ENCODE data around the gene CALM3.
"Not testable (repeated sequence)": the region's sequence is repeated elsewhere in the genome, so short reads cannot be mapped to it uniquely, and the experiment has no call there.

CALM3 gene

DNA sequence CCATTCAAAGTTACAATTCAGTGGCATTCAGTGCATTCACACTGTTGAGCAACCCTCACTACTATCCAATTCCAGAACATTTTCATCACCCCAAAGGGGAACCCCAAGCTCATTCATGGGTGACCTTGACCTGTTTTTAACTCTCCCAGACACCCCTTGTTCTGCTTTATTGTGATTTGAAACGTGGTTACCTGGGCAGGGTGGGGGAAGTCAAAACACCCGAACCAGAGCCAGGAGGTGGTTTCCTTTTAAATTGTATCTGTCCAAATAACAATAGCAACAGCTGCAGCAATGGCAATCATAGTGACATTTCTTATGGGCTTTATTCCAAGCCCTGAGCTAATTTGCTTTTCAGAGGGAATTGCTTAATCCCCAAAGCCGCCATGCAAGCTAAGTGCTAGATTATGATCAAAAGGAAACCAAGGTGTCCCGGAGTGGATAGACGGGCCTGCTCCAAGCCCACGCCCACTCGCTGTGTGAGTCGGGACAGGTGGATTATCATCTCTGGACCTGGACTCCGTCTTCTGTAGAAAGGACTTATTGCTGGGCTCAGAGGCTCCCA, 17.6 kb downstream of the CALM3 start:
- Histone ChIP-seq H3K4me3 (ENCODE audit: low read length) (no peak overlapping the region), H3K9ac (ENCODE audit: low read length) (no peak overlapping the region), H3K36me3 (ENCODE audit: control insufficient read depth, low read depth, low read length) (no peaks in the 10 kb centered on the region), H3K9me3 (ENCODE audit: control insufficient read depth, low read depth, low read length) (no peaks in the 10 kb centered on the region), H3K27me3 (ENCODE audit: control insufficient read depth, insufficient read depth, low read length) (no peaks in the 10 kb centered on the region), H3K27ac (ENCODE audit: low read length) (no peak overlapping the region), H3K4me1 (ENCODE audit: control insufficient read depth, low read depth, low read length) (no peaks in the 10 kb centered on the region)

DNA sequence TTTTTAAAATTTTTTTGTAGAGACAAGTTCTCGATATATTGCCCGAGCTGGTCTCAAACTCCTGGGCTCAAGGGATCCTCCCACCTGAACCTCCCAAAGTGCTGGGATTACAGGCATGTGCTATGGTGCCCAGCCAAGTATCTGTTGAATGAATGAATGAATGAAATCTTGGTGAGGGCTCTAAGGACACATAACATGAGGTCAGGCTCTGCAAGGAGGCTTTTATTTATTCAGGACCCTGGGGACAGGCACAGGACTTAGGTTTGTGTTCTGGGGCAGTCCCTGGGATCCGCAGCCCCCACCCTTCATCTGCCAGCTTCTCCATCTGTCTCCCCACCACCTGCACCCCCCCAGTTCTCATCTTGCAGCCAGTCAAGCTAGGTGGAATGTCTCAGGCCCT, 19.1 kb downstream of the CALM3 start:
- Histone ChIP-seq H3K27ac (ENCODE audit: low read length) (no peak overlapping the region), H3K4me1 (ENCODE audit: control insufficient read depth, low read depth, low read length) (no peaks in the 10 kb centered on the region), H3K27me3 (ENCODE audit: control insufficient read depth, insufficient read depth, low read length) (no peaks in the 10 kb centered on the region)

DNA sequence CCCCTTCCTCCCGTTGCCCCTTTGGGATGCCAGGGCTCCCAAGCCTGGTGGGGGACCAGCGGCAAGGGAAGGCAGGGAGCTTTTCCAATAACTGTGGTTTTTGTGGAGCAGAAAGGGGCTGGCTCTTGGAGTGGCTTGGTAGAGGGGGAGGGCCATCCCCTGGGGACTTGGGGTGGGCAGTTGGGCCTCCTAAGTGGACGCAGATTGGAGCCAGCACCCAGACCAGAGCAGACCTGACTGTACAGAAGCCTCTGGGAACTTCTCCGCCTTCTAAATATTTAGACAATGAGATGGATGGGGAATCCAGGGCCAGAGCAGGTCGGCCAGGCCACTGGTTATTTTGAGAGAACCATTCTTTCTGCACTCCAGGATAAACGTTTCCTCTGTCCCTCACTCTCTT, 19.6 kb downstream of the CALM3 start:
- Histone ChIP-seq H3K27ac (ENCODE audit: low read length) (no peak overlapping the region), H3K9ac (ENCODE audit: low read length) (no peak overlapping the region), H3K36me3 (ENCODE audit: control insufficient read depth, low read depth, low read length) (no peaks in the 10 kb centered on the region), H3K27me3 (ENCODE audit: control insufficient read depth, insufficient read depth, low read length) (no peaks in the 10 kb centered on the region), H3K4me3 (ENCODE audit: low read length) (no peak overlapping the region), H3K9me3 (ENCODE audit: control insufficient read depth, low read depth, low read length) (no peaks in the 10 kb centered on the region), H3K4me1 (ENCODE audit: control insufficient read depth, low read depth, low read length) (no peaks in the 10 kb centered on the region)

More for the DNA sequence above, 19.1 kb downstream of the CALM3 start:
- H3K9ac ChIP-seq (ENCODE audit: low read length) = no peak overlapping the region
- no peaks in the 10 kb centered on the region for H3K36me3 ChIP-seq (ENCODE audit: control insufficient read depth, low read depth, low read length)
- H3K4me3 ChIP-seq (ENCODE audit: low read length) = no peak overlapping the region
- H3K9me3 ChIP-seq (ENCODE audit: control insufficient read depth, low read depth, low read length) = no peaks in the 10 kb centered on the region

DNA sequence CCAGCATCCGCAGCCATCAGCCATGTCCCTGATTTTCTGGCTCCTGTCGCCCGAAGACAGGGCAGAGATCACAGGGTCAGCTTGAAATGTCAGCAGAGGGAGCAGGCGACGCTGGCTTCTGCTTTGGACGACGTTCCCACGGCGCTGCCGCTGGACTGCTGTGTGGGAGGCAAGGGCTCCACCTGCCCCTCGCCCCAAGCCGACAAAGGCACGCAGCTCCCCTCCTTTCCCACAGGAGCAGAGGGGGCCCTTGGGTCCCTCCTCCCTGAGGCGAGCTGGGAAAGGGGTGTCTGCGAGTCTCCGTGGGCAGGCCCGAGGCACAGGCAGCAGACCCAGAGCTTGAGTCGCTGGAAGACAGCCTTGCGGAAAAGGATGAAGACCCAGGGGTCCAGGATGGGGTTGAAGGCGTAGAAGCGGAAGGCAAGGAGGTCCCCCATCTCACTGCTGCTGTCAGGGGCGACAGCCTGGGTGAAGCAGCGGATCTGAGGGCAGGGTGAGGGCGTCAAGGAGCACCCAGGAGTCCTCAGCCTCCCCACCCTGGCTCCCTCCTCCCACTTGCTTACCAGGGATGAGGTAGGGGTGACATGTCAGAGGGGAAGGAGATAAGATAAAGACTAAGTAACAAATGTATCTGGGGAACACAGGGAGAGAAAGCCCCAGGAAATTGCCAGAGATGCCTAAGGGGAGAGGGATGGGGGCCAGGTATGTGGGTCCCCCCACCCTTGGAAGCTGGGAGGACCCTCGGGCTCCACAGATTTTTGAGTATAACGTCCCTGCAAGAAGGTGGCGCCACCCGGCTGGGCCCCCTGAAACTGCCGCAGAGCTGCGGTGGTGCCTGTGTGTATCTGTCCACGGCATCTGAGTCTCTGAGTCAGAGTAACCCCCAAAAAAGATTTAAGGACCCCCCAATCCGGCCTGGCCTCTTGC, 20.3 kb downstream of the CALM3 start:
- Histone ChIP-seq H3K27me3 (ENCODE audit: control insufficient read depth, insufficient read depth, low read length) (no peaks in the 10 kb centered on the region), H3K9me3 (ENCODE audit: control insufficient read depth, low read depth, low read length) (no peaks in the 10 kb centered on the region), H3K9ac (ENCODE audit: low read length) (no peak overlapping the region), H3K4me1 (ENCODE audit: control insufficient read depth, low read depth, low read length) (no peaks in the 10 kb centered on the region), H3K36me3 (ENCODE audit: control insufficient read depth, low read depth, low read length) (no peaks in the 10 kb centered on the region), H3K4me3 (ENCODE audit: low read length) (no peak overlapping the region), H3K27ac (ENCODE audit: low read length) (no peak overlapping the region)

DNA sequence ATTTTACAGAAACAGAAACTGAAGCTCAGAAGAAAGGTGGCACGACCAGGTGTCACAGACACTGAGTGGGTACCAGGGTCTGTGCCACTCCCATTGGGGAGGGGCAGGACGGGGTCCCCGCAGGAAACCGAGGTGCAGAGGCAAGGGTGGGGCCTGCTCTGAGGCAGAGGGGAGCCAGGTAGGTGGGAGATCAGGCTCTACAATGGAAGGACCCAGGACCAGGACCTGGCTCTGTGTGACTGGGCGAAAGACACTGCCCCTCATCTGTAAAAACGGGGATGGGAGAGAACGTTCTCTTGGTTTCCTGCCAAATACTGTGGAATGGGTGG, 21.0 kb downstream of the CALM3 start:
- Histone ChIP-seq H3K36me3 (ENCODE audit: control insufficient read depth, low read depth, low read length) (no peaks in the 10 kb centered on the region), H3K27ac (ENCODE audit: low read length) (no peak overlapping the region), H3K9ac (ENCODE audit: low read length) (no peak overlapping the region), H3K9me3 (ENCODE audit: control insufficient read depth, low read depth, low read length) (no peaks in the 10 kb centered on the region), H3K4me3 (ENCODE audit: low read length) (no peak overlapping the region), H3K4me1 (ENCODE audit: control insufficient read depth, low read depth, low read length) (no peaks in the 10 kb centered on the region), H3K27me3 (ENCODE audit: control insufficient read depth, insufficient read depth, low read length) (no peaks in the 10 kb centered on the region)

DNA sequence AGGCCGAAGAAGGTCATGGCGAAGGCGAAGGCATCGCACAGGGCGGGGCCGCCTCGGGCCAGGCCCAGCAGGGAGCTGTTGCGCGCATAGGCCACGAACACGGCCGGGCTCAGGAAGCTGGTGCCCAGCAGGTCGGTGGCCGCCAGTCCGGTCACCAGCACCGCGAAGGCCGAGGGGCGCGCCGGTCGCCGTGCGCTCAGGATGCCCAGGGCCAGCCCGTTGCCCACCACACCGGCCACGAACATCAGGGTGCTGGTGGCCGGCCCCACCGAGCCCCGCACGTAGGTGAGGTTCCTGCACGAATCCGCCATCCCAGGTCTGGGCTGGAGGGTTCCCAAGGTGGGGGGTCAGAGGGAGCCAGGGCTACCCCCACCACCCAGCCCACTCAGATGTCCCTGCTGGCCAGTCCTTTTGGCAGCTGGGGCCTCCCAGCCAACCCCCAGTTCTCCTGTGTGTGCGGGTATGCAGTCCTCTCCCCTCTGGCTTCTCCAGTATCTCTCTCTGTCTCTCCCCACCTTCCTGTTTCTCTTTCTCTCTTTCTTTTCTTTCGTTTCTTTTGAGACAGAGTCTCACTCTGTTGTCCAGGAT, 22.9 kb downstream of the CALM3 start:
- H3K9ac ChIP-seq (ENCODE audit: low read length) = no peak overlapping the region
- H3K27me3 ChIP-seq (ENCODE audit: control insufficient read depth, insufficient read depth, low read length) = no peaks in the 10 kb centered on the region
- H3K4me3 ChIP-seq (ENCODE audit: low read length) = no peak overlapping the region
- H3K9me3 ChIP-seq (ENCODE audit: control insufficient read depth, low read depth, low read length) = no peaks in the 10 kb centered on the region
- no peak overlapping the region for H3K27ac ChIP-seq (ENCODE audit: low read length)
- no peaks in the 10 kb centered on the region for H3K4me1 ChIP-seq (ENCODE audit: control insufficient read depth, low read depth, low read length)
- H3K36me3 ChIP-seq (ENCODE audit: control insufficient read depth, low read depth, low read length) = no peaks in the 10 kb centered on the region

DNA sequence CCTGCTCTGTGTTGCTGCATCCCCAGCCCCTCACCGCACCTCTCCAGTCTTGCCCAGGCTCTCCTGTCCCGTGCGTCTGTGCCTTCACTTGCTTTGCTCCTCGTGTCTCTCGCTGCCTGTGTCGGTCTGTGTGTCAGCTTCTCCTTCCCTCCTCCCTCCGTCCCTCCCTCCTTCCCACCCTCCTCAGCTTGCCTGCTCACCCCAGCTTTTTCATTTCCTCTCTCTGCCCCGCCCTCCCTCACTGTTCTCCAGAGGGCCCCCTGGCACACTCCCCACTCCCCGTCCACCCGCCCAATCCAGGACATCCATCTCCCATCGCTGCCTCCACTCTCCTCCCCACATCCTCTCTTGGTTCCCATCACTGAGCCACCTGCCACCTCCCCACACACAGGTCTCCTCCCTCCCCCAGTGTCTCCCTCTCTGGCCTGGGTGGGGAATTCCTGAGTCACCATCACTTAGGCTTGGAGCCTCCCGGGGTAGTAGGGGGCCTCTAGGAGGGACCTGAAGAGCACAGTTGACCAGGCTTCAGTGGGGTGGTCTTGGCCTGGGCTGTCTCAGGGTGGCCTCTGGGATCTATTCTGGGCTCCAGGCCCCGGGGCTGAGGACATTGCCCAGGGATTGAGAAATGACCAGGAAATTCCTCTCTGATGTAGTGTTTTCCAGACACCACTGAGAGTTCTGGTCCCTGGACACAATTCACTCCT, 24.0 kb downstream of the CALM3 start, which contains the start of gene PTGIR:
Gene PTGIR (minus strand): TSS at position 132 of the 704 bp plus-strand sequence. CDS start 864 bp downstream, outside the sequence.
- Histone ChIP-seq H3K4me1 (ENCODE audit: control insufficient read depth, low read depth, low read length) (no peaks in the 10 kb centered on the region), H3K36me3 (ENCODE audit: control insufficient read depth, low read depth, low read length) (no peaks in the 10 kb centered on the region), H3K27ac (ENCODE audit: low read length) (no peak within 1 kb of the TSS), H3K9ac (ENCODE audit: low read length) (no peak within 1 kb of the TSS), H3K4me3 (ENCODE audit: low read length) (no peak within 1 kb of the TSS), H3K27me3 (ENCODE audit: control insufficient read depth, insufficient read depth, low read length) (no peaks in the 10 kb centered on the region), H3K9me3 (ENCODE audit: control insufficient read depth, low read depth, low read length) (no peaks in the 10 kb centered on the region)

DNA sequence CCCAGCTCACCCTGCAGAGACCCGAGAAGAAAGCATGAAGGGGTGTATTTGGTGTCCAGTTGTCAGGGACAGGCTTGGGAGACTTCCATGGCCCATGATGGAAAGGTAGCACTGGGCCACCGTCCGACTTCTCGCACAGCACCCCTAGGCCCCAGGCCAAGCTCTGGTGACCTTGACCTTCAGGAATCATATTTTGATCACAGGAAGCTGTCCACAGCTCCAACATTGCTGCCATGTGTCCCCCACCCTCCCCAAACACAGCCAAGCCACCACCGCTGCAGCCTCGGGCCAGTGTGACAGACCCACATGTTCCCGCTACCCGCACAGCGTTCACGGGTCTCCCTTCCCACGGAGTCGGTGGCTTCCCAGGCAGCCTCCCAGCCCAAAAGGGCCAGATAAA, 24.6 kb downstream of the CALM3 start:
- Histone ChIP-seq H3K4me3 (ENCODE audit: low read length) (no peak overlapping the region), H3K27ac (ENCODE audit: low read length) (no peak overlapping the region), H3K9me3 (ENCODE audit: control insufficient read depth, low read depth, low read length) (no peaks in the 10 kb centered on the region), H3K4me1 (ENCODE audit: control insufficient read depth, low read depth, low read length) (peaks cover 3% of the 10 kb centered on the region), H3K27me3 (ENCODE audit: control insufficient read depth, insufficient read depth, low read length) (no peaks in the 10 kb centered on the region), H3K9ac (ENCODE audit: low read length) (no peak overlapping the region), H3K36me3 (ENCODE audit: control insufficient read depth, low read depth, low read length) (no peaks in the 10 kb centered on the region)

DNA sequence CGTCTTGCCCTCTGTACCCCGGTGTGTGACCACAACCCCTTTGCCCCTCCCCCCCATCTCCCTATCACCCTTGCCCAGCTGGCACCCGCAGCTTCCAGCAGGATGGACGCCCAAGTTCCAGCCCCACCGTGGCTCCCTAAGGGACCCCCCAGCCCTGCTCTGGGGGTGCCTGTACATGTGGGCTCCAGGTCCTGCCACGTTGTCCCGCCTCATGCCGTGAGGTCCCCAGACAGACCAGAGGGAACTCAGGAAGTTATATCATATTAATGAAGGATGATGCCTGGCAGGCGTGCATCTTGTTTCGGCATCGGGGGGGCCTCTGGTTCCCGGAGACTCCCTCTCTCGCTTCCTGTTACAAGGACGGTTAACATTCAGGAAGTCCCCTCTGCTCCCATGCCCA, 25.3 kb downstream of the CALM3 start:
- no peaks in the 10 kb centered on the region for H3K9me3 ChIP-seq (ENCODE audit: control insufficient read depth, low read depth, low read length)
- H3K36me3 ChIP-seq (ENCODE audit: control insufficient read depth, low read depth, low read length) = no peaks in the 10 kb centered on the region
- H3K4me1 ChIP-seq (ENCODE audit: control insufficient read depth, low read depth, low read length) = peaks cover 10% of the 10 kb centered on the region
- H3K4me3 ChIP-seq (ENCODE audit: low read length) = no peak overlapping the region
- H3K27ac ChIP-seq (ENCODE audit: low read length) = no peak overlapping the region
- no peak overlapping the region for H3K9ac ChIP-seq (ENCODE audit: low read length)
- peaks cover 3% of the 10 kb centered on the region for H3K27me3 ChIP-seq (ENCODE audit: control insufficient read depth, insufficient read depth, low read length)

DNA sequence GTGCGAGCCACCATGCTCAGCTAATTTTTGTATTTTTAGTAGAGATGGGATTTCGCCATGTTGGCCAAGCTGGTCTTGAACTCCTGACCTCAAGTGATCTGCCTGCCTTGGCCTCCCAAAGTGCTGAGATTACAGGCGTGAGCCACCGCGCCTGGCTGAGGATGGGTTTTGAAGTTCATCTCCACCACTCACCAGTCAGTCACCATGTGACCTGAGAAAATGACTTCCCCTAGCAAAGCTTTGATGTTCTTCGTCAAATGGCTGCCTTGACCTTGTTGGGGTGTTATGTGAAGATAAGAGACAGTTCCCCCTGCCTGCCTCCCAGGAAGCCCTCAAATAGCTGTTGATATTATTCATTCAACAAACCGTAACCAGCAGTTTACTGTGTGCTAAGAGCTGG, 27.8 kb downstream of the CALM3 start:
- H3K4me3 ChIP-seq (ENCODE audit: low read length); H3K36me3 ChIP-seq (ENCODE audit: control insufficient read depth, low read depth, low read length); H3K9ac ChIP-seq (ENCODE audit: low read length); H3K9me3 ChIP-seq (ENCODE audit: control insufficient read depth, low read depth, low read length); H3K27ac ChIP-seq (ENCODE audit: low read length): not testable (repeated sequence)
- Histone ChIP-seq H3K4me1 (ENCODE audit: control insufficient read depth, low read depth, low read length) (peaks cover 12% of the 10 kb centered on the region), H3K27me3 (ENCODE audit: control insufficient read depth, insufficient read depth, low read length) (peaks cover 16% of the 10 kb centered on the region)

DNA sequence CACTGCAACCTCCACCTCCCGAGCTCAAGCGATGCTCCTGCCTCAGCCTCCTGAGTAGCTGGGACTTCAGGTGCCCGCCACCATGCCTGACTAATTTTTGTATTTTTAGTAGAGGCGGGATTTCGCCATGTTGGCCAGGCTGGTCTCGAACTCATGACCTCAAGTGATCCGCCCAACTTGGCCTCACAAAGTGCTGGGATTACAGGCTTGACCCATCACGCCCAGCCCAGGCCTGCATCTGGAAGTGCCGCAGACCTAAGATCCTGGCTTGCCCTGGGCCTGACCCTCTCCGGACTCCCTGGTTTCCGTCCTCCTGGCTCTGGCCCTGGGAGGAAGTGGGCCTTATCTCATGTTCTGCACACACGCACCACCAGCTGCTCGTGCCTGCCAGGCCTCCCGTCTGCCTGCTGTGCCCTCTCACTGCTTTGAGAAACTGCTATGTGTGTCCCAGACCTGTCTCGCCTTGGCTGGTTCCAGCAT, 28.5 kb downstream of the CALM3 start:
- H3K27me3 ChIP-seq (ENCODE audit: control insufficient read depth, insufficient read depth, low read length) = peaks cover 18% of the 10 kb centered on the region
- no peak overlapping the region for H3K4me3 ChIP-seq (ENCODE audit: low read length)
- no peak overlapping the region for H3K27ac ChIP-seq (ENCODE audit: low read length)
- H3K9me3 ChIP-seq (ENCODE audit: control insufficient read depth, low read depth, low read length) = no peaks in the 10 kb centered on the region
- H3K36me3 ChIP-seq (ENCODE audit: control insufficient read depth, low read depth, low read length) = no peaks in the 10 kb centered on the region
- H3K9ac ChIP-seq (ENCODE audit: low read length) = no peak overlapping the region
- peaks cover 12% of the 10 kb centered on the region for H3K4me1 ChIP-seq (ENCODE audit: control insufficient read depth, low read depth, low read length)
